NAMALWA (cell line): ENCODE results near the gene CAMSAP3.

Source experiments
- DNase-seq: peaks from one replicate; pipeline ENCODE4 v3.0.0-alpha.2; 2015; ENCODE audit warnings: low spot score

Gene CAMSAP3

GRCh38 chr19:7578127-7578526, 17.5 kb upstream of the CAMSAP3 start:
- peak; percentile 34 for DNase-seq

- DNase-seq = no peak
Measured at GRCh38 chr19:7579182-7579581, 16.5 kb upstream of the CAMSAP3 start.

GRCh38 chr19:7582446-7582845, 13.2 kb upstream of the CAMSAP3 start:
- DNase-seq = no peak

GRCh38 chr19:7589822-7590221, 5.8 kb upstream of the CAMSAP3 start:
- DNase-seq = no peak

- no peak for DNase-seq
Measured at GRCh38 chr19:7590256-7590655, 5.4 kb upstream of the CAMSAP3 start.

GRCh38 chr19:7596211-7596937, 711 bp downstream of the CAMSAP3 start:
- no peak for DNase-seq

GRCh38 chr19:7597689-7598088, 2.0 kb downstream of the CAMSAP3 start:
- DNase-seq = no peak

GRCh38 chr19:7598180-7598579, 2.5 kb downstream of the CAMSAP3 start:
- DNase-seq = no peak

GRCh38 chr19:7600721-7601120, 5.1 kb downstream of the CAMSAP3 start:
- no peak for DNase-seq

- no peak for DNase-seq
Measured at GRCh38 chr19:7602240-7602934, 6.7 kb downstream of the CAMSAP3 start.

GRCh38 chr19:7602935-7603497, 7.4 kb downstream of the CAMSAP3 start:
- DNase-seq = no peak

GRCh38 chr19:7603919-7604318, 8.3 kb downstream of the CAMSAP3 start:
- DNase-seq = no peak

- peak; percentile 99 for DNase-seq
Measured at GRCh38 chr19:7605490-7606222, 10.0 kb downstream of the CAMSAP3 start.

GRCh38 chr19:7606289-7606688, 10.6 kb downstream of the CAMSAP3 start:
- DNase-seq = no peak

- no peak for DNase-seq
Measured at GRCh38 chr19:7607212-7607873, 11.7 kb downstream of the CAMSAP3 start.

- DNase-seq = no peak
Measured at GRCh38 chr19:7607874-7608560, 12.4 kb downstream of the CAMSAP3 start.

- no peak for DNase-seq
Measured at GRCh38 chr19:7610491-7611240, 15.0 kb downstream of the CAMSAP3 start.

- DNase-seq = no peak
Measured at GRCh38 chr19:7611541-7612279, 16.0 kb downstream of the CAMSAP3 start.

GRCh38 chr19:7612282-7613274, 16.9 kb downstream of the CAMSAP3 start:
- no peak for DNase-seq
